PC-9 (cell line): ENCODE results near the gene HHATL. TPM values are rescaled to one million over a fixed set of nuclear protein-coding genes. Genes with fewer than 3 reads are reported as not detected.

Experiments
- BruUV-seq: library from RNA; stranded (reverse); fragments of 400-500 nt; replicated peaks from 2 replicates; lab custom pipeline; 2021; lab: Mats Ljungman, UMichigan
- CTCF ChIA-PET: fragments of 300-600 bp; sonication (Branson Sonifier 250); formaldehyde crosslinking; loops from one replicate; lab custom pipeline; 2022; ENCODE audit warnings: antibody characterized with exemption; lab: Charles Lee
- POLR2A ChIA-PET: fragments of 300-600 bp; sonication (Branson Sonifier 250); formaldehyde crosslinking; loops from one replicate; lab custom pipeline; 2022; ENCODE audit warnings: antibody characterized with exemption; ENCODE audit not compliant: unreplicated experiment; lab: Charles Lee
- DNase-seq, 2 experiments: peaks; one replicate each; pipeline versions ENCODE4 v3.0.0 to v3.0.0-alpha.2; 2015 to 2022; ENCODE audit warnings: mixed read lengths in 1 of 2
- H2AFZ ChIP-seq: fragments of 200-600 bp; sonication (generic); 2 replicates; pipeline ENCODE4 v1.8.1; 2017; ENCODE audit warnings: antibody characterized with exemption
- H3F3A ChIP-seq: fragments of 200-600 bp; sonication (generic); 2 replicates; pipeline ENCODE4 v1.8.1; 2017; ENCODE audit warnings: antibody characterized with exemption, mild to moderate bottlenecking, low read depth; ENCODE audit not compliant: insufficient read depth
- H3K27ac ChIP-seq: fragments of 200-600 bp; sonication (generic); 2 replicates; pipeline ENCODE4 v1.6.1; 2016; ENCODE audit warnings: mixed run types
- H3K27me3 ChIP-seq: fragments of 200-600 bp; sonication (generic); 2 replicates; pipeline ENCODE4 v1.6.1; 2016; ENCODE audit warnings: low read depth, mixed run types; ENCODE audit not compliant: insufficient read depth
- H3K36me3 ChIP-seq: fragments of 200-600 bp; sonication (generic); 2 replicates; pipeline ENCODE4 v1.6.1; 2016; ENCODE audit warnings: low read depth, mixed run types
- H3K4me1 ChIP-seq: fragments of 200-600 bp; sonication (generic); replicated peaks from 2 replicates; pipeline ENCODE4 v1.6.1; 2016; ENCODE audit warnings: mixed run types; ENCODE audit not compliant: insufficient read depth
- H3K4me2 ChIP-seq: fragments of 200-600 bp; sonication (generic); 2 replicates; pipeline ENCODE4 v1.6.1; 2017; ENCODE audit warnings: mixed run types
- H3K4me3 ChIP-seq: fragments of 200-600 bp; sonication (generic); 2 replicates; pipeline ENCODE4 v1.6.1; 2016; ENCODE audit warnings: mixed run types
- H3K79me2 ChIP-seq: fragments of 200-600 bp; sonication (generic); 2 replicates; pipeline ENCODE4 v1.6.1; 2017; ENCODE audit warnings: low read depth, mixed run types
- H3K9me2 ChIP-seq: fragments of 200-600 bp; sonication (generic); 2 replicates; pipeline ENCODE4 v1.8.1; 2017; ENCODE audit warnings: mild to moderate bottlenecking; ENCODE audit not compliant: insufficient read depth
- H3K9me3 ChIP-seq: fragments of 200-600 bp; sonication (generic); 2 replicates; pipeline ENCODE4 v1.8.1; 2016; ENCODE audit warnings: low read depth; ENCODE audit not compliant: insufficient read depth
- H4K20me1 ChIP-seq: fragments of 200-600 bp; sonication (generic); 2 replicates; pipeline ENCODE4 v1.8.1; 2017; ENCODE audit not compliant: insufficient read depth
- CTCF ChIP-seq: fragments of 200-600 bp; sonication (generic); conservative IDR thresholded peaks from 2 replicates; pipeline ENCODE4 v1.6.1; 2017; ENCODE audit warnings: mixed run types, antibody characterized with exemption, mild to moderate bottlenecking, moderate library complexity
- EZH2 ChIP-seq: fragments of 200-600 bp; sonication (generic); IDR thresholded peaks from 2 replicates; pipeline ENCODE4 v1.8.0; 2017; ENCODE audit warnings: antibody characterized with exemption, low read depth
- intact Hi-C: fragments of 100-400 bp; cut with micrococcal nuclease; formaldehyde crosslinking; loops from one replicate; pipeline ENCODE4 v1.10.0; 2022; ENCODE audit not compliant: unreplicated experiment
- total RNA-seq: library from RNA; stranded (reverse); gene quantifications from 2 replicates; pipeline ENCODE4 v1.2.3, GENCODE V29; 2021

HHATL gene
- total RNA-seq, 1 experiment from 2014 or later: not detected

- Histone ChIP-seq H2AFZ (no peak overlapping the region), H3F3A (no peaks in the 10 kb centered on the region), H4K20me1 (no peaks in the 10 kb centered on the region), H3K9me2 (no peaks in the 10 kb centered on the region), H3K79me2 (no peaks in the 10 kb centered on the region), H3K36me3 (no peaks in the 10 kb centered on the region), H3K27ac (0 out of 2 replicates have a peak overlapping the region, but pooled peaks have one; percentile 12), H3K4me2 (peak overlapping the region; percentile 13; the same call in 1 of the 2 replicates), H3K27me3 (no peaks in the 10 kb centered on the region), H3K9me3 (no peaks in the 10 kb centered on the region), H3K4me1 (peaks cover 21% of the 10 kb centered on the region), H3K4me3 (no peak overlapping the region)
- no peak for TF ChIP-seq CTCF
- TF ChIP-seq EZH2: no peak
- ChIA-PET POLR2A (no interaction called here), CTCF (no interaction called here)
- intact Hi-C loops: loop anchor here (1.0 kb wide), 1 partner anchor 32 kb away; no protein-coding TSS in a partner anchor
- DNase-seq: no peak
- BruUV-seq: no TSS peak
Observed at GRCh38 chr3:42684632-42685362, 17.8 kb downstream of the HHATL start.

- H3K27ac ChIP-seq: peak overlapping the region; percentile 41; the same call in 1 of the 2 replicates
- ChIA-PET POLR2A (interaction anchor here (0.6 to 0.7 kb wide), 3 partner anchors 14 to 182 kb away, joined by 3 to 6 read pairs (median 4); partner anchors contain the start of gene VIPR1), CTCF (interaction anchor here (0.7 to 0.9 kb wide), 3 partner anchors 90 to 421 kb away, joined by 3 to 10 read pairs (median 4); no protein-coding TSS in a partner anchor)
Observed at GRCh38 chr3:42683875-42684598, 18.6 kb downstream of the HHATL start.

More at GRCh38 chr3:42683875-42684598, 18.6 kb downstream of the HHATL start:
- Histone ChIP-seq H3K79me2 (no peaks in the 10 kb centered on the region), H2AFZ (no peak overlapping the region), H3K4me3 (0 out of 2 replicates have a peak overlapping the region, but pooled peaks have one; percentile 17), H3K27me3 (no peaks in the 10 kb centered on the region), H3K9me3 (no peaks in the 10 kb centered on the region), H3K4me1 (peaks cover 21% of the 10 kb centered on the region), H3K4me2 (peak overlapping the region; percentile 52), H3F3A (no peaks in the 10 kb centered on the region), H4K20me1 (no peaks in the 10 kb centered on the region), H3K9me2 (no peaks in the 10 kb centered on the region), H3K36me3 (no peaks in the 10 kb centered on the region)
- intact Hi-C loops: loop anchor here (1.0 kb wide), 1 partner anchor 32 kb away; no protein-coding TSS in a partner anchor
- TF ChIP-seq CTCF (no peak), EZH2 (no peak)
- BruUV-seq: no TSS peak
- peak; percentile 56 to 88 for DNase-seq
